HCT116 (cell line): ENCODE results near the gene H6PD. TPM values are rescaled to one million over a fixed set of nuclear protein-coding genes. Genes with fewer than 3 reads are reported as not detected.

Source experiments
- ATAC-seq: fragments of 200-7000 bp; cut with Tn5 transposase; 2 replicates; pipeline ENCODE4 v1.9.1; 2020; ENCODE audit warnings: mild to moderate bottlenecking, moderate library complexity
- BruUV-seq: library from RNA; stranded (reverse); fragments of 400-500 nt; replicated peaks from 2 replicates; lab custom pipeline; 2021; lab: Mats Ljungman, UMichigan
- CTCF ChIA-PET: fragments of 300-600 bp; sonication (Branson Sonifier 250); formaldehyde crosslinking; loops from one replicate; lab custom pipeline; 2021; ENCODE audit warnings: antibody characterized with exemption; lab: Charles Lee
- POLR2A ChIA-PET: fragments of 300-600, 350-600 bp; sonication (Branson Sonifier 250); formaldehyde crosslinking; loops from one replicate; lab custom pipeline; 2021; ENCODE audit warnings: antibody characterized with exemption; lab: Charles Lee
- RAD21 ChIA-PET, 2 experiments: fragments of 300-600 bp; sonication (Branson Sonifier 250); formaldehyde crosslinking; loops; one replicate each; lab custom pipeline; 2023; ENCODE audit warnings: low total read pairs in 2 of 2; ENCODE audit not compliant: uncharacterized antibody in 2 of 2, unreplicated experiment in 2 of 2, low non-redundant PET in 1 of 2; lab: Charles Lee
- DNase-seq: peaks from one replicate; pipeline ENCODE4 v3.0.0-alpha.2; 2010; ENCODE audit warnings: low read depth, low spot score
- H2AFZ ChIP-seq: fragments of 200-600 bp; shearing (Covaris generic), sonication (generic); 2 replicates; pipeline ENCODE4 v1.6.1; 2017; ENCODE audit warnings: low read depth, mixed run types, mixed read lengths, antibody characterized with exemption, low read length; ENCODE audit not compliant: poor library complexity, severe bottlenecking
- H3K27ac ChIP-seq: 2 replicates; pipeline ENCODE4 v1.5.1; 2012; ENCODE audit warnings: low read depth, low read length
- H3K27me3 ChIP-seq: fragments of 200-600 bp; sonication (generic); 2 replicates; pipeline ENCODE4 v1.6.1; 2016; ENCODE audit warnings: mixed run types, low read length, mixed read lengths; ENCODE audit not compliant: insufficient read depth
- H3K36me3 ChIP-seq, 2 experiments: fragments of 200-500 bp in 1 of 2; fragments of 200-600 bp in 1 of 2; sonication (Bioruptor generic) in 1 of 2; sonication (generic) in 1 of 2; 2 replicates each; pipeline versions ENCODE4 v1.5.1 to v1.6.1; 2014 to 2016; ENCODE audit warnings: low read length in 2 of 2, inconsistent platforms in 1 of 2, mixed read lengths in 1 of 2, mixed run types in 1 of 2; ENCODE audit not compliant: insufficient read depth in 2 of 2, control insufficient read depth in 1 of 2
- H3K4me1 ChIP-seq, 2 experiments: fragments of 200-600 bp in 1 of 2; sonication (generic) in 1 of 2; 2 replicates each; pipeline versions ENCODE4 v1.5.1 to v1.6.1; 2012 to 2017; ENCODE audit warnings: low read length in 2 of 2, inconsistent platforms in 1 of 2, mild to moderate bottlenecking in 1 of 2, mixed read lengths in 1 of 2, mixed run types in 1 of 2, moderate library complexity in 1 of 2; ENCODE audit not compliant: insufficient read depth in 2 of 2, control insufficient read depth in 1 of 2
- H3K4me2 ChIP-seq: fragments of 200-600 bp; sonication (generic); 2 replicates; pipeline ENCODE4 v1.6.1; 2017; ENCODE audit warnings: mixed run types, low read length, mixed read lengths
- H3K4me3 ChIP-seq, 2 experiments: fragments of 200-600 bp in 1 of 2; sonication (generic) in 1 of 2; replicated peaks in 1 of 2; 2 replicates each; pipeline ENCODE4 v1.5.1; 2011 to 2016; ENCODE audit warnings: low read length in 2 of 2, control low read depth in 1 of 2, low read depth in 1 of 2, mild to moderate bottlenecking in 1 of 2, mixed read lengths in 1 of 2, mixed run types in 1 of 2
- H3K79me2 ChIP-seq: fragments of 200-600 bp; sonication (generic); 2 replicates; pipeline ENCODE4 v1.6.1; 2017; ENCODE audit warnings: mild to moderate bottlenecking, mixed run types, low read length, moderate library complexity, mixed read lengths; ENCODE audit not compliant: insufficient read depth
- H3K9ac ChIP-seq: fragments of 200-600 bp; sonication (generic); 2 replicates; pipeline ENCODE4 v1.6.1; 2016; ENCODE audit warnings: low read length, mixed read lengths
- H3K9me2 ChIP-seq: fragments of 200-600 bp; sonication (generic), shearing (Covaris generic); 2 replicates; pipeline ENCODE4 v1.6.1; 2017; ENCODE audit warnings: mixed run types, mild to moderate bottlenecking, moderate library complexity; ENCODE audit not compliant: insufficient read depth
- H3K9me3 ChIP-seq, 2 experiments: fragments of 200-500 bp in 1 of 2; fragments of 200-600 bp in 1 of 2; sonication (Bioruptor generic) in 1 of 2; sonication (generic) in 1 of 2; 2 replicates each; pipeline ENCODE4 v1.6.1; 2014 to 2017; ENCODE audit warnings: low read length in 2 of 2, mixed read lengths in 2 of 2, inconsistent platforms in 1 of 2, low read depth in 1 of 2, mild to moderate bottlenecking in 1 of 2, mixed run types in 1 of 2, moderate library complexity in 1 of 2; ENCODE audit not compliant: control insufficient read depth in 1 of 2, insufficient read depth in 1 of 2
- H4K20me1 ChIP-seq: fragments of 200-600 bp; sonication (generic), shearing (Covaris generic); 2 replicates; pipeline ENCODE4 v1.6.1; 2017; ENCODE audit warnings: mixed run types, mild to moderate bottlenecking, moderate library complexity; ENCODE audit not compliant: insufficient read depth
- CBX3 ChIP-seq: IDR thresholded peaks from 2 replicates; pipeline ENCODE4 v1.6.1; 2012; ENCODE audit warnings: low read depth
- ELF1 ChIP-seq: IDR thresholded peaks from 2 replicates; pipeline ENCODE4 v1.6.1; 2012; ENCODE audit warnings: low read depth, borderline replicate concordance
- EZH2phosphoT487 ChIP-seq: fragments of 200-600 bp; IDR thresholded peaks from 2 replicates; pipeline ENCODE4 v1.6.1; 2018; ENCODE audit warnings: antibody characterized with exemption, borderline replicate concordance
- FOSL1 ChIP-seq: IDR thresholded peaks from 2 replicates; pipeline ENCODE4 v1.6.1; 2012; ENCODE audit warnings: low read depth
- POLR2AphosphoS5 ChIP-seq: IDR thresholded peaks from 2 replicates; pipeline ENCODE4 v1.6.1; 2011; ENCODE audit warnings: mild to moderate bottlenecking, low read depth, low read length, moderate library complexity
- TCF7L2 ChIP-seq: IDR thresholded peaks from 2 replicates; pipeline ENCODE4 v1.7.0; 2011; ENCODE audit warnings: borderline replicate concordance, inconsistent platforms; ENCODE audit not compliant: insufficient read depth, insufficient read length; ENCODE audit errors: extremely low read depth
- YY1 ChIP-seq: IDR thresholded peaks from 2 replicates; pipeline ENCODE4 v1.6.1; 2011; ENCODE audit warnings: low read length, low read depth, moderate library complexity, mild to moderate bottlenecking; ENCODE audit not compliant: insufficient replicate concordance; ENCODE audit errors: extremely low read depth
- ZNF274 ChIP-seq: fragments of 200-500 bp; sonication (Bioruptor generic); IDR thresholded peaks from 2 replicates; pipeline ENCODE4 v1.6.1; 2014; ENCODE audit warnings: mild to moderate bottlenecking, low read depth, low read length, inconsistent platforms
- intact Hi-C: fragments of 100-400 bp; cut with micrococcal nuclease; formaldehyde crosslinking; loops from 2 replicates; pipeline ENCODE4 v1.10.0; 2022
- total RNA-seq: library from RNA; stranded (reverse); gene quantifications from one replicate; pipeline ENCODE4 v1.2.1, GENCODE V29; 2021; ENCODE audit not compliant: unreplicated experiment
- TF ChIP-seq, protein P1 (sequence below): IDR thresholded peaks from 2 replicates; pipeline ENCODE4 v1.6.1; 2011; ENCODE audit warnings: mild to moderate bottlenecking, low read length, moderate library complexity; ENCODE audit not compliant: insufficient replicate concordance; ENCODE audit errors: extremely low read depth
- TF ChIP-seq, protein P2 (sequence below): IDR thresholded peaks from 2 replicates; pipeline ENCODE4 v1.6.1; 2012

Gene H6PD
- total RNA-seq, 1 experiment from 2014 or later, result 16.2 TPM

- ChIA-PET POLR2A (no interaction called here), RAD21 (no interaction called here), CTCF (no interaction called here)
- H3K79me2 ChIP-seq, result peaks cover 57% of the 10 kb centered on the region
- no TSS peak for BruUV-seq
- no peaks in the 10 kb centered on the region for H3K27me3 ChIP-seq
- no peak overlapping the region for H3K9ac ChIP-seq
- no peaks in the 10 kb centered on the region for H3K9me3 ChIP-seq
- ATAC-seq, result no peak
- H3K4me1 ChIP-seq, result peaks cover 14 to 34% of the 10 kb centered on the region in 2 experiments
- H2AFZ ChIP-seq, result no peak overlapping the region
- TF ChIP-seq EZH2phosphoT487 (no peak), FOSL1 (no peak), TCF7L2 (no peak), CBX3 (no peak), YY1 (no peak), ELF1 (no peak), POLR2AphosphoS5 (no peak), ZNF274 (no peak)
- TF ChIP-seq, protein P1, sequence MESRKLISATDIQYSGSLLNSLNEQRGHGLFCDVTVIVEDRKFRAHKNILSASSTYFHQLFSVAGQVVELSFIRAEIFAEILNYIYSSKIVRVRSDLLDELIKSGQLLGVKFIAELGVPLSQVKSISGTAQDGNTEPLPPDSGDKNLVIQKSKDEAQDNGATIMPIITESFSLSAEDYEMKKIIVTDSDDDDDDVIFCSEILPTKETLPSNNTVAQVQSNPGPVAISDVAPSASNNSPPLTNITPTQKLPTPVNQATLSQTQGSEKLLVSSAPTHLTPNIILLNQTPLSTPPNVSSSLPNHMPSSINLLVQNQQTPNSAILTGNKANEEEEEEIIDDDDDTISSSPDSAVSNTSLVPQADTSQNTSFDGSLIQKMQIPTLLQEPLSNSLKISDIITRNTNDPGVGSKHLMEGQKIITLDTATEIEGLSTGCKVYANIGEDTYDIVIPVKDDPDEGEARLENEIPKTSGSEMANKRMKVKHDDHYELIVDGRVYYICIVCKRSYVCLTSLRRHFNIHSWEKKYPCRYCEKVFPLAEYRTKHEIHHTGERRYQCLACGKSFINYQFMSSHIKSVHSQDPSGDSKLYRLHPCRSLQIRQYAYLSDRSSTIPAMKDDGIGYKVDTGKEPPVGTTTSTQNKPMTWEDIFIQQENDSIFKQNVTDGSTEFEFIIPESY, result no peak
- TF ChIP-seq, protein P2, sequence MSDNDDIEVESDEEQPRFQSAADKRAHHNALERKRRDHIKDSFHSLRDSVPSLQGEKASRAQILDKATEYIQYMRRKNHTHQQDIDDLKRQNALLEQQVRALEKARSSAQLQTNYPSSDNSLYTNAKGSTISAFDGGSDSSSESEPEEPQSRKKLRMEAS, result no peak
- intact Hi-C loops, result no loop called here
- no peak for DNase-seq
- H3K4me2 ChIP-seq, result 0 out of 2 replicates have a peak overlapping the region, but pooled peaks have one; percentile 56
- H3K27ac ChIP-seq, result peak overlapping the region; percentile 33; the same call in 1 of the 2 replicates
- H3K9me2 ChIP-seq, result no peaks in the 10 kb centered on the region
- H4K20me1 ChIP-seq, result no peaks in the 10 kb centered on the region
- H3K36me3 ChIP-seq, result no peaks in the 10 kb centered on the region
- no peak overlapping the region for H3K4me3 ChIP-seq
Observed at GRCh38 chr1:9316512-9316911, 81.9 kb downstream of the H6PD start.
